CD4-positive, alpha-beta T cell (primary cell): ENCODE data around the gene SYT5. TPM values are rescaled to one million over a fixed set of nuclear protein-coding genes. Genes with fewer than 3 reads are reported as not detected.

Source experiments
- ATAC-seq: fragments of 200-7000 bp; cut with Tn5 transposase; one replicate; pipeline ENCODE4 v1.10.0; 2022; ENCODE audit warnings: mild to moderate bottlenecking; ENCODE audit not compliant: poor library complexity
- CTCF ChIA-PET: fragments of 350-600 bp; sonication (Branson Sonifier 250); formaldehyde crosslinking; loops from one replicate; lab custom pipeline; 2021; ENCODE audit warnings: antibody characterized with exemption, inconsistent platforms; lab: Charles Lee
- POLR2A ChIA-PET: fragments of 350-600 bp; sonication (Branson Sonifier 250); formaldehyde crosslinking; loops from one replicate; lab custom pipeline; 2021; ENCODE audit warnings: antibody characterized with exemption, inconsistent platforms; lab: Charles Lee
- DNase-seq, 14 experiments: peaks; one replicate each; pipeline ENCODE4 v3.0.0-alpha.2; 2013 to 2020; ENCODE audit warnings: mixed read lengths in 2 of 14
- H3K27ac ChIP-seq, 2 donors: one replicate each; pipeline versions ENCODE4 v1.5.1 to v1.7.0; 2013; ENCODE audit warnings: low read length in 2 of 2, low read depth in 1 of 2, mild to moderate bottlenecking in 1 of 2
- H3K27me3 ChIP-seq, 2 experiments: 1 replicate in 1 of 2; 2 replicates in 1 of 2; pipeline versions ENCODE4 v1.6.1 to v1.7.0; 2013; ENCODE audit warnings: low read length in 2 of 2, control low read depth in 1 of 2, mild to moderate bottlenecking in 1 of 2, moderate library complexity in 1 of 2; ENCODE audit not compliant: insufficient read depth in 2 of 2, control insufficient read depth in 1 of 2
- H3K36me3 ChIP-seq: one replicate; pipeline ENCODE4 v1.6.1; 2013; ENCODE audit warnings: low read length, control low read depth; ENCODE audit not compliant: insufficient read depth
- H3K4me1 ChIP-seq: one replicate; pipeline ENCODE4 v1.6.1; 2013; ENCODE audit warnings: low read length, control low read depth; ENCODE audit not compliant: insufficient read depth
- H3K4me3 ChIP-seq: one replicate; pipeline ENCODE4 v1.5.1; 2013; ENCODE audit warnings: mild to moderate bottlenecking, low read length, moderate library complexity
- H3K9me3 ChIP-seq, 2 experiments: 1 replicate in 1 of 2; 2 replicates in 1 of 2; pipeline versions ENCODE4 v1.6.1 to v1.7.0; 2013; ENCODE audit warnings: low read length in 2 of 2, mild to moderate bottlenecking in 2 of 2, control low read depth in 1 of 2, moderate library complexity in 1 of 2; ENCODE audit not compliant: control insufficient read depth in 1 of 2, insufficient read depth in 1 of 2
- H3K27ac Mint-ChIP-seq: one replicate; pipeline ENCODE4 v1.8.0; 2020; ENCODE audit warnings: mixed read lengths
- H3K27me3 Mint-ChIP-seq: one replicate; pipeline ENCODE4 v1.8.0; 2021; ENCODE audit warnings: mixed read lengths
- H3K36me3 Mint-ChIP-seq: one replicate; pipeline ENCODE4 v1.8.0; 2021; ENCODE audit warnings: low read depth, mixed read lengths
- H3K4me1 Mint-ChIP-seq: one replicate; pipeline ENCODE4 v1.8.0; 2021; ENCODE audit warnings: low read depth, mixed read lengths
- H3K4me3 Mint-ChIP-seq: one replicate; pipeline ENCODE4 v1.8.0; 2020; ENCODE audit warnings: mild to moderate bottlenecking, mixed read lengths
- H3K9me3 Mint-ChIP-seq: one replicate; pipeline ENCODE4 v1.8.0; 2020; ENCODE audit warnings: mixed read lengths
- intact Hi-C, 2 experiments: fragments of 100-400 bp; cut with DNase I in 1 of 2; cut with micrococcal nuclease in 1 of 2; formaldehyde crosslinking; loops; one replicate each; pipeline versions ENCODE4 v1.15.1 to v1.9.0; 2023 to 2025; cut with DNase I, micrococcal nuclease
- total RNA-seq, 174 experiments: library from RNA in 2 of 174; stranded (reverse) in 2 of 174; gene quantifications; one replicate each; pipeline ENCODE4 v1.2.3 and lab custom pipeline; 2021 to 2026
- TF ChIP-seq, protein P1 (sequence below): fragments of 200-600 bp; IDR thresholded peaks from one replicate; pipeline ENCODE4 v1.8.0; 2022; ENCODE audit warnings: antibody characterized with exemption, mild to moderate bottlenecking

SYT5 gene
- total RNA-seq, 2 experiments from 2014 or later = 0.41 to 0.56 TPM

DNA sequence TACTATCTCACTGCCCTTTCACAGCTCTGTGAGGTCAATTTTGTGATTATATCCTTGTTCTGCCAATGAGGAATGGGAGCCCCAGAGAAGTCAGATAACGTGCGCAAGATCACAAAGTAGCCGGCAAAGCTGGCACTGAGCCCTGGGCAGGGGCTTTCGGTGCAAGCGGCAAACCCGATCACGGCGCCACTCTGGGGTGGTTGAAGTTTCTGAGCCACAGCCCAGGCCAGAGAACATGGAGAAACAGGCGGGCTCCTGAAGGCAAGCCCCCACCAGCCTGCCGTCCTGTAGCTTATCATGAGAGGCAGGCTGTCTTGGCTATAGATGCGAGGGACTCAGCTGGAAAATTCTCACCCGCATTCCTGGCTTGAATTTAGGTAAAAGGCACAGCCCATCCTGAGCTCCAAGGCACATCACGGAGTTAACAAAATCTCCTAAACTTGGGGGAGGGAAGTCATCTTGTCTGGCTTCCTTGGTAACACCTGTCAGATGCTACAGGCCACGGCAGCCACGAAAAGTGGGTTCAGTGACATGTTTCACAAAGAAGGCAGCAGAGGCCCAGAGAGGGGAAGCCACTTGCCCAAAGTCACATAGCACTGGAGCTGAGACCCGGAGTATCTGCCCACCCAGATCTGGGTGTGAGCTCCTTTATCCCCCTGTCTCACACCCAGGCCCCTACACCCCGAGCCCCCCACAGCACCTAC, 43.5 kb downstream of the SYT5 start:
- Mint-ChIP-seq H3K4me3 (no peak overlapping the region), H3K36me3 (no peaks in the 10 kb centered on the region), H3K27ac (no peak overlapping the region), H3K27me3 (peaks cover 39% of the 10 kb centered on the region), H3K9me3 (no peaks in the 10 kb centered on the region), H3K4me1 (no peaks in the 10 kb centered on the region)
- Histone ChIP-seq H3K4me1 (peaks cover 5% of the 10 kb centered on the region), H3K36me3 (no peaks in the 10 kb centered on the region), H3K9me3 (peaks cover 0 to 6% of the 10 kb centered on the region in 2 experiments), H3K4me3 (no peak overlapping the region), H3K27ac (no peak overlapping the region), H3K27me3 (peaks cover 33 to 42% of the 10 kb centered on the region in 2 experiments)
- DNase-seq (no peak), ATAC-seq (no peak)
- TF ChIP-seq, protein P1, sequence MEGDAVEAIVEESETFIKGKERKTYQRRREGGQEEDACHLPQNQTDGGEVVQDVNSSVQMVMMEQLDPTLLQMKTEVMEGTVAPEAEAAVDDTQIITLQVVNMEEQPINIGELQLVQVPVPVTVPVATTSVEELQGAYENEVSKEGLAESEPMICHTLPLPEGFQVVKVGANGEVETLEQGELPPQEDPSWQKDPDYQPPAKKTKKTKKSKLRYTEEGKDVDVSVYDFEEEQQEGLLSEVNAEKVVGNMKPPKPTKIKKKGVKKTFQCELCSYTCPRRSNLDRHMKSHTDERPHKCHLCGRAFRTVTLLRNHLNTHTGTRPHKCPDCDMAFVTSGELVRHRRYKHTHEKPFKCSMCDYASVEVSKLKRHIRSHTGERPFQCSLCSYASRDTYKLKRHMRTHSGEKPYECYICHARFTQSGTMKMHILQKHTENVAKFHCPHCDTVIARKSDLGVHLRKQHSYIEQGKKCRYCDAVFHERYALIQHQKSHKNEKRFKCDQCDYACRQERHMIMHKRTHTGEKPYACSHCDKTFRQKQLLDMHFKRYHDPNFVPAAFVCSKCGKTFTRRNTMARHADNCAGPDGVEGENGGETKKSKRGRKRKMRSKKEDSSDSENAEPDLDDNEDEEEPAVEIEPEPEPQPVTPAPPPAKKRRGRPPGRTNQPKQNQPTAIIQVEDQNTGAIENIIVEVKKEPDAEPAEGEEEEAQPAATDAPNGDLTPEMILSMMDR = no peak
- intact Hi-C loops = no loop called here
- ChIA-PET POLR2A (no interaction called here), CTCF (interaction anchor here (0.6 kb wide), 1 partner anchor 371 kb away, joined by 5 read pairs; no protein-coding TSS in a partner anchor)

DNA sequence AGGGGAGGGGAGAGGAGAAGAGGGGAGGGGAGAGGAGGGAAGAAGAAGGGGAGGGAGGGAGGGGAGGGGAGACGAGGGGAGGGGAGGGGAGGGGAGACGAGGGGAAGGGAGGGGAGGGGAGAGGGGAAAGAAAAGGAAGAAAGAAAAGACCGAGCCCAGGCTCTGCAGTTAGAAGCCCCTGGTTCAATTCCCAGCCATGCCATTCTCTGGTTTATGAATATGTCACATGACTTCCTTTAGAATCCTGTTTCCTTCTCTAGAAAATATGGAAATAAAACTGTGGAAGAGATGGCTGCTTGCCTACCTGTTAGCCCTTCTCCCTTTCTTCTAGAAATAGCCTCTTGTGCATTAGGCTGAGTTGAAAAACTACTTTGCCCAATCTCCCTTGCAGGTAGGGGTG, 45.4 kb downstream of the SYT5 start:
- H3K4me3 ChIP-seq = no peak overlapping the region
- Mint-ChIP-seq H3K4me3 (no peak overlapping the region), H3K4me1 (no peaks in the 10 kb centered on the region), H3K27me3 (peaks cover 43% of the 10 kb centered on the region), H3K27ac (no peak overlapping the region), H3K9me3 (no peaks in the 10 kb centered on the region), H3K36me3 (no peaks in the 10 kb centered on the region)
- CTCF ChIA-PET = no interaction called here
- H3K27me3 ChIP-seq = peaks cover 31 to 34% of the 10 kb centered on the region in 2 experiments
- no peak for ATAC-seq
- H3K9me3 ChIP-seq = peaks cover 0 to 6% of the 10 kb centered on the region in 2 experiments
- H3K36me3 ChIP-seq = no peaks in the 10 kb centered on the region
- no peak overlapping the region for H3K27ac ChIP-seq
- H3K4me1 ChIP-seq = no peaks in the 10 kb centered on the region
- DNase-seq = no peak
- TF ChIP-seq, protein P1 = no peak
- intact Hi-C loops = no loop called here
- POLR2A ChIA-PET = no interaction called here

- Mint-ChIP-seq H3K4me1 (no peaks in the 10 kb centered on the region), H3K27ac (no peak overlapping the region), H3K4me3 (no peak overlapping the region), H3K36me3 (no peaks in the 10 kb centered on the region), H3K27me3 (peaks cover 45% of the 10 kb centered on the region), H3K9me3 (no peaks in the 10 kb centered on the region)
- TF ChIP-seq, protein P1 = no peak
- Histone ChIP-seq H3K27me3 (peaks cover 30 to 31% of the 10 kb centered on the region in 2 experiments), H3K36me3 (no peaks in the 10 kb centered on the region), H3K4me1 (no peaks in the 10 kb centered on the region), H3K4me3 (no peak overlapping the region), H3K9me3 (peaks cover 0 to 6% of the 10 kb centered on the region in 2 experiments), H3K27ac (peak overlapping the region in 1 of 2 donors; percentile 30)
- ATAC-seq (no peak), DNase-seq (no peak)
- ChIA-PET POLR2A (no interaction called here), CTCF (no interaction called here)
- intact Hi-C loops = no loop called here
Observed at GRCh38 chr19:55133639-55134444, 46.2 kb downstream of the SYT5 start.
